ENCODE results near the gene EXOC4.
"Not testable (repeated sequence)": the region's sequence is repeated elsewhere in the genome, so short reads cannot be mapped to it uniquely, and the experiment has no call there.

Gene EXOC4

DNA sequence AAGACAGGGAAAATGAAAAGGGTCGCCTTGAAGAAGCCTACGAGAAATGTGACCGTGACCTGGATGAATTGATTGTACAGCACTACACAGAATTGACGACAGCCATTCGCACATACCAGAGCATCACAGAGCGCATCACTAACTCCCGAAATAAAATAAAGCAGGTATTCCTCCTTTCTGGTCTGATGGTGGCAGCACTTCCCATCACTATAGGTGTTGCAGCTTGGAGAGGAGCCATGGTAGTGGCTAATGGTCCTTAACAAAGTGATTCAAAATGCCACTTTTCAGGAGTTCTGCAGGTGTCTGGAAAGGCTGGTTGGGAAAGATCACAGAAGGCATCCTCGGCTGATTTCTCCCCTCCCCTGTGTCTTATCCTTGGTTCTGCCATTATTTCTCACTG is 22.1 kb downstream of the EXOC4 start:
- in situ Hi-C loops (cut with HindIII; ENCODE audit: low sequenced_read_pairs): no loop called here

DNA sequence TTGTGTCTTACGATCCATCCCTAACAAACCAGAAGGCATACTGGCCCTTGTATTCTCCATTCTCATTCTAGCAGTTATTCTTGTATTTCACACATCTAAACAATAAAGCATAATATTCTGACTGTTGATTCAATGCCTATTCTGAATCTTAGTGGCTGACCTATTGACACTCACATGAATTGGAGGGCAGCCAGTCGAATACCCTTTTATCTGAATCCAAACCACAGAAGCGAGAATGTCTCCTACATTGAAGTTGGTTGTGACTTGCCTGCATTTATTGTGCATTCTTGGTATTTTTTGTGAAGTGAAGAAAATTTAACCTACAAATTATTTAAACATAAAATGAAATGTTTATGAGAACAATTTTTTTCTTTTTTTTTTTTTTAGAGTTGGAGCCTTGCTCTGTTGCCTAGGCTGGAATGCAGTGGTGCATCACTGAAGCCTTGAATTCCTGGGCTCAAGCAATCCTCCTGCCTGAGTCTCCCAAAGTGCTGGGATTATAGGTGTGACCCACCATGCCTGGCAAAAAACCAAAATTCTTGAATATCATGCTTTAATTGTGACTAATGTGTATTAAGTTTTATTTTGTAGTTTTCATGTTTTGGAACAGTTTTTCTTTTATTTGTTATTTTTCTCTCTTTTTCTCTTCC is 22.7 kb downstream of the EXOC4 start:
- in situ Hi-C loops (cut with HindIII; ENCODE audit: low sequenced_read_pairs): no loop called here

DNA sequence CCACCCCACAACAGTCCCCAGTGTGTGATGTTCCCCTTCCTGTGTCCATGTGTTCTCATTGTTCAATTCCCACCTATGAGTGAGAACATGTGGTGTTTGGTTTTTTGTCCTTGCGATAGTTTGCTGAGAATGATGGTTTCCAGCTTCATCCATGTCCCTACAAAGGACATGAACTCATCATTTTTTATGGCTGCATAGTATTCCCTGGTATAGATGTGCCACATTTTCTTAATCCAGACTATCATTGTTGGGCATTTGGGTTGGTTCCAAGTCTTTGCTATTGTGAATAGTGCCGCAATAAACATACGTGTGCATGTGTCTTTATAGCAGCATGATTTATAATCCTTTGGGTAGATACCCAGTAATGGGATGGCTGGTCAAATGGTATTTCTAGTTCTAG is 26.1 kb downstream of the EXOC4 start:
- in situ Hi-C loops (cut with HindIII; ENCODE audit: low sequenced_read_pairs): not testable (repeated sequence)

DNA sequence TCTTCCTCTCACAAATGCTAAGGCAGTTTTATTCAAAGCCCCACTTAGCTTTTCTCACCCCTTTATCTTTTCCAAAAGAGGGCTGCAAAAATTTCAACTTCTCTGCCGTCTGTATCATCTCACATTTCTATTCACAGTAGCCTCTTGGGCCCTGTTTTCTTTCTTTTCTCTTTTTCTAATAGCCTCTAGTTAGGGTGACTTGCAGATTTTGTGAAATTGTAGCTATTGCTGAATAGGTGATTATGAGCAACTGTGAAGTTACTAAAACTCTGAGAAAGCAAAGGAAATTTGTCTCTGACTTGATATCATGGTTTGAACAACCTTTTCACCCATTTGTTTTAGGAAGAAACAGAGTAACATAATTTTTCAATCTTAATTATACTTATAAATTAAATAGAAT is 29.2 kb downstream of the EXOC4 start:
- in situ Hi-C loops (cut with HindIII; ENCODE audit: low sequenced_read_pairs): no loop called here

DNA sequence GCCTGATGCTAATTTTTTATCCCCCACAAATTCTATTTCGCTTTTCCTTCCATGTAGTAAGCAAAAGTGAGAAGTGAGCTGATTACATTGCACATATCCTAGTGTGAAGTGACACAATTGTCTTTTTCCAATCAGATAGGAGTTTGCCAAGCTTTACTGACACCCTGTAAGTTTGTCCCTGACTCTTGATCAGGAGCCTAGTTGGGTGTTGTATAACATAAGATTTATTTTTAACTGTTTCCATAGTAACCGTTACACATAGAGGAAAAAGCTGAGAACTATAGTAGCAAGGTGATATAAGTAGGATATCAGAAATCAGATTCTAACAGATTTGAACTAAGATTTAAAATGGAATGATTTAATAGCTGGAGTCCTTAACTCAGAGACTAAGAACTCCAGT is 31.2 kb downstream of the EXOC4 start:
- in situ Hi-C loops (cut with HindIII; ENCODE audit: low sequenced_read_pairs): no loop called here

DNA sequence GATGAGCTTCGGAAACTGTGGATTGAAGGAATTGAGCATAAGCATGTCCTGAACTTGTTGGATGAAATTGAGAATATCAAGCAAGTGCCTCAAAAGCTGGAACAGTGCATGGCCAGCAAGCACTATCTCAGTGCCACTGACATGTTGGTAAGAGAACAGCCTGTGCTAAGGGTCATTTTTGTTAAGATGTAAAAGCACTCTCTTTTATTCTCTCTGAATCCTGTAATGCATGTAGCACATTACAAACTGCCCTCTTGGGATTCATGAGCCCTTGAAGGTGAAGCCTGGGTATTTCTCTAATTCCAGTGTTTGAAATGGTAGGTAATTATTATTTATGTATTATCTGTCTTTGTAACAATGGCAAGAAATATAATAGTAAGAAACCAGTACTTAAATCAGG is 36.1 kb downstream of the EXOC4 start:
- in situ Hi-C loops (cut with HindIII; ENCODE audit: low sequenced_read_pairs): no loop called here

DNA sequence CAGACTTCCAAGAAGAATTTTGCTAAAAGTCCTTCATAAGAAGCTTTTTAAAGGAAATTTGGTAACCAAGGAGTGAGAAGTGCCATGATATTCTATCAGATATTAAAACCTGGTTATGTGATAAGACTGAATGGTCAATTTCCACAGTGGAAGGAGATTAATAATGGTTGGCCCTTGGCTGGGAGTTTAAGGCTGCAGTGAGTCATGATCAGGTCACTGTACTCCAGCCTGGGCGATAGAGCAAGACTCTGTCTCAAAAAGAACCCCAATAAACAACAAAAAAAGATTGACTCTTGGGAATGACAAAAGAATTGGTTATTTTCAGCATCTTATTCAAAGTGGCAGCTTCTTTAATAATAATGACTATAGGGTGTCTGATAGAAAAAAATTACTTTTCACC is 37.2 kb downstream of the EXOC4 start:
- in situ Hi-C loops (cut with HindIII; ENCODE audit: low sequenced_read_pairs): no loop called here

DNA sequence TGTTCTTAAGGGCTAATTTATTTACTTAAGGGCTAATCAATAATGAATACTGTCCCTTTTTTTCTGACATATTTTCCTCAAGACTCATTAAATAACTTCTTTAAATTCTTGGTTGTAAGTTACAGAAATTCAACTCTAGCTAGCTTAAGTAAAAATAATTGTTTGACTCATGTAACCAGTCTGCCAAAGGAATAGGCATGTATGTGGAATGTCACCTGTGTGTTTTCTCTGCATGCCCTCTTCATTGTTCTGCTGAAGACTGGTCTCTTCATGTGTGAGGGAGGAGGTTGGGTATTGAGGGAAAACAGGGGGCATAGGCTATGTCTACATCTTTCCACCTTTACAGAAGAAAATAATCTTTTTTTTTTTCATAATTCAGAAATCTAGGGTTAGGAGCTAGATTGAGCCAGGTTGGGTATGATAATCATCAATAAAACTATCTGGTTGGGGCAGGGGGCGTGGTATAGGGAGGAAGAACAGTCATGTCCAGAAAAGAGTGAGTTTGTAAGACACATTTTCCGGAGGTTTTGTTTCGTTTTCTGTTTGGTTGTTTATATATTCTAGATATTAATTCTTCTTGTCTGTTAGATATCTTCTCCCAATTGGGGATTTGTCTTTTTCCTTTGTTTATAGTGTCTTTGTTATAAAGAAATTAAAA is 37.9 kb downstream of the EXOC4 start:
- in situ Hi-C loops (cut with HindIII; ENCODE audit: low sequenced_read_pairs): no loop called here

DNA sequence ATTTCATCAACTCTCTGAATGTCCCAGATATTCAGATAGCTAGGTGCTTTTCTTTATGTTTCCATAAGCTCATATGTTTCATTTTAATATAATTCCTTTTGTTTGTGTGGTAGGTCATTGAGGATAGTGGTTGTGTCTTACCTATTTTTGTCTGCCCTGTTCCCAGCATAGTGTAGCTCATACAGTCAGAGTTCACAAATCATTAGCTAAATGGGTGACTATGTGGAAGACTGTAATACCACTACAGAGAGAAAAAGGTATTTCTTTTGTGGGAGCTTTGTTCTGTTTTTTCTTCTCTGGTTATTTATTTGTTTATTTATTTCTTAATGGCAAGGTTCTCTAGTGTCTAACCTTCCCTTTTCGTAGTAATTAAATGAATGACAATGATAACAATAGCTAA is 39.8 kb downstream of the EXOC4 start:
- in situ Hi-C loops (cut with HindIII; ENCODE audit: low sequenced_read_pairs): no loop called here

DNA sequence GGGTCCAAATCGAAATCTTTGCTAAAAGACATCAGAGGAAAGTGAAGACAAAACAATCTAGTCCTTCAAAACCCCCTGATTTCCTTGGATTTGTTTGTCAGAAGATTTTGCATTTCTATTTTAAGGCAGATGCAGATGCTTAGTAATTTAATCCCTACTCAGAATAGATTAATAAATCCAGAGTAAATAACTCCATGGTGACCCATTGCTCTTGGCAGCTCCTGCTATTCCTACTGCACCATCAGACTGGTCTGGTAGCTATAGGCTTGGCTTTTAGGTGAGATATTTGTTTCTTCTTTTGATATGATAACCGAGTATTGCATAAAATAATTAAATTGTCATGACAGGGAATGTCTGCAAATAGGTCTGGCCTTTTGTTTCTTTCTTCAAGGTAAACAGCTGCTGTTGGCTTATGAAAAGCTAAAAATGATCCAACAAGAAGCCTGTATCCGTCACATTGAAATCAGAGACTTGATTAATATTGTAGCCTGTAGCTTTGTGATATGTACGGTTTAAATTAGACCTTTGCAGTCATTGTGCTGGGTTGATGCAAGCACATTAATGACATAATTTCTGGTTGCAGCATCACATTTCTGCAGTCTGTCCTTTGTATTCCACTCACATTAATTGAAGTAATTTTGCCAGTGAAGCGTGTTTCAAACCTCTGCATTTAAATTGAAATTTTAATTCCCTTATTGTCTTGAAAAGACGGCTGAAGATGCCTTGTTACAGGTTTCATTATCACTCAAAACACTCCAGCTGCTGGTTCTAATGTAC is 40.7 kb downstream of the EXOC4 start:
- in situ Hi-C loops (cut with HindIII; ENCODE audit: low sequenced_read_pairs): no loop called here

DNA sequence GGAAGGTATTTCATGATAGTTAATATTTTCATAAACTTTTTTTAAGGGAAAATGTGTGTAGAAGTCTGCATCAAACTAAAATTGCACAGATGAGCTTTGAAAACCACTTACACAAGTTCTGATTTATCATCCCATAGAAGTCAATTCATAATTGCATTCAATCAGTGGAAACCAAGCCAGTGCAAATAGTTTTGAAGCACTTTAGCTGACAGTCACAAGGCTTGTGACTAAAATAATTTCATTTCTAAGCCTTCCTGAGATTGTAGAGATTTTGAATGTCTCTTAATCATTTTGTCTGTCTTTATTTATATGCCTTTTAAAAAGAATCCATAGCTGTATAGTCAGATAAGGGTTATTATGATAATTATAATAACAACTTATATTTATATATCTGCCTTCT is 41.4 kb downstream of the EXOC4 start:
- in situ Hi-C loops (cut with HindIII; ENCODE audit: low sequenced_read_pairs): no loop called here

DNA sequence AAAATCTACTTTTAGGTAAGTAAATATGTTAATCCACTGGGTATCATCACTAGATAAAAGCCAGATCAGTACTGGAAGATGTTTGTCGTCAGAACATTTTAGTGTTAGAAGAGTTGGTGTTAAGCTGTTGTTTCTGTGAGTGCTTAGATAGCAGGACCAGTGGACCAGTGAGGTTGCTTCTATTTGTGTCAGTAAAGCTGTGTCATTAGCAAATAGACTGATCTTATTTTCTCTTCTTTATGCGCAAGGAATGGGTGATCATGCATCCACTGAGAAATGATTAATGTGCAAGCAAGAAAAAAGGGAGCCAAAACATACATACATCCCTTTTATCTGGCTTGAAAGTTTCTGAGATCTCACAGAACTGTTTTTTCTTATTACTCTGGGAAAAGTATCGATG is 42.6 kb downstream of the EXOC4 start:
- in situ Hi-C loops (cut with HindIII; ENCODE audit: low sequenced_read_pairs): no loop called here

DNA sequence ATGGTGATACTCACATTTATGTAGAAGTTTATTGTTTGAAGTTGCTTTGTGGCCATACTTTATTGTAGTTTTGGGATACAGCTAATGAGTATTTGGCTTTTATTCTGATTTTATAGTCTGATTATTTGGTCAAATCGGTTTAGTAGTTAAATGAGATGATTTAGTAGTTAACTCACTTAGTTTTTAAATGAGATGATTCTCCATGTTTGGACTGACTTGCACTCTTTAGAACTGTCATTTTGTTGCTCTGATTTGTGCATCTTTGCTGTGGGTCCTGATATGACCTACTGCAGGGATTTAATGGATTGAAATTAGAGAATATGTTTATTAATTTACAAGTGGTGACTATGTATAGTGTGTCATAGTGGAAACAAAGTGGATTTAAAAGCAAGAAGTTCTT is 44.2 kb downstream of the EXOC4 start:
- in situ Hi-C loops (cut with HindIII; ENCODE audit: low sequenced_read_pairs): no loop called here

DNA sequence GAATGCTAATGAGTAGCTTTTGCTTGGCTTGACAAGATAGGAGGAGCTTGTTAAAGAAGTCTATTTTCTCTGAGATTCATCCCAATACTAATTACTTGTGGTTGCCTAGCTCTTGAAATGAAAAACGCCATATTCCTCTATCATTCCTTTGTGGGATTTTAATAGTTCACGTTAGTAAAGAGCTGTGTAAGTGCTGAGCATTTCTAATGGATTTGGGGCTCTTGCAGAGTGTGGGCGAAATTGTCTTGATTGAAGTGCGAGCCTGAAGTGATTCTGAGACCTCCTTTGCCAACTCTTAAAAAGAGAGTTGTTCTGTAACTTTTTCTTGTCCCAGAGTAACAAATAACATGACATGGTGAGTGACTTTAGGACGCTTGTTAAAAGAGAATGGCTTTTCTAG is 45.2 kb downstream of the EXOC4 start:
- in situ Hi-C loops (cut with HindIII; ENCODE audit: low sequenced_read_pairs): no loop called here

DNA sequence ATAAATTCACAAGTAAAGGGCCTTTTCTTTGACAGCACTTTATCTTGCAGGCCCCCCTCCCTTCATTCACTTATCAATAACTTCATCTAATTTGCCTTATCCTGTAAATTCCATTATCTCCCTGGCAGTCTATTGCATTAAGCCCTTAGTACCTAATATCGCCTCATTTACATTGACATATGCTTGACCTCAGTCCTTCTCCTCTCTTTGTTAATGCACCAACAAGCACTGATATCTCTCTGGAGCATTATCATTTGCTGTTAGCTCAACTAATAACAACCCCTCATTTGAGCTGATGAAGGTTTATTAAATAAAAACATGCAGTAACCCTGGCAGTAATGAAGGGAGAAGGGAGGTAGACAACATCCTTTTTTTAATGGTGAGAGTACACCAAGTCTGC is 46.8 kb downstream of the EXOC4 start:
- in situ Hi-C loops (cut with HindIII; ENCODE audit: low sequenced_read_pairs): no loop called here

DNA sequence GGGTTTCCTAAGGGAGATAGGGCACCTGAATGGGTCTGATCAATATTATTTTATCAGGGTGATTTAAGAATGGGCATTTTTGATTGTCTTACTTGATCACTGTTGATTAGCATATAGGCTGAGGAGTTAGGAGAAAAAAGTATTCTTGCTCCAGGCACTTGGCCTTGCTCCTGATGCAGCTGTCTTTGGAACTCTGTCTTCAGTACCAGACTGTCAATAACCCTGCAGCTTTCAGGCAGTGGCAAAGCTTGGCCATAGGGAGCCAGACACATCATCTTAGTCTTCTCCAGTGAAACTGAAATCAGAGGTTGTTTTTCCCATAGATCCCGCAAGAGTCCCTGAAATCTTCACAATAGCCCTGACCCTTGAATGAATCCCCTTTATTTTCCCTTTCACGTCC is 47.2 kb downstream of the EXOC4 start:
- in situ Hi-C loops (cut with HindIII; ENCODE audit: low sequenced_read_pairs): no loop called here

DNA sequence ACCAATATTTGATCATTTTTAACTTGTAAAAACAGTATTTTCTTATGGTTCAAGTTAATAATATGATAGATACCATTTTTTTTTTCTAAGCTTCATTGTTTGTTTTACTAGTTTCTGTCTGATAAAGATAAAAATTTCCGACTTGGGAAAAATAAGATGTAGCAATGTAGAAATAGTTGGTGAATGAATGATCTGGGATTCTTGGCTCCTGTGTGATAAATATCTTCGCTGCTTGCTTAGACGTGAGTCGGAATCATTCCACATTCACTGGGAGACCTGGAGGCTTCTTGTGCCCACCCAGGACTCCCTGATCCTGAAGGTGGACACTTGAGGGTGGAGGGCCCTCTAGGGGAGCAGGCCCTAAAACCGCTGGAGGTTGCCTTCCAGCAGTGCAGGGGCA is 47.9 kb downstream of the EXOC4 start:
- in situ Hi-C loops (cut with HindIII; ENCODE audit: low sequenced_read_pairs): no loop called here

DNA sequence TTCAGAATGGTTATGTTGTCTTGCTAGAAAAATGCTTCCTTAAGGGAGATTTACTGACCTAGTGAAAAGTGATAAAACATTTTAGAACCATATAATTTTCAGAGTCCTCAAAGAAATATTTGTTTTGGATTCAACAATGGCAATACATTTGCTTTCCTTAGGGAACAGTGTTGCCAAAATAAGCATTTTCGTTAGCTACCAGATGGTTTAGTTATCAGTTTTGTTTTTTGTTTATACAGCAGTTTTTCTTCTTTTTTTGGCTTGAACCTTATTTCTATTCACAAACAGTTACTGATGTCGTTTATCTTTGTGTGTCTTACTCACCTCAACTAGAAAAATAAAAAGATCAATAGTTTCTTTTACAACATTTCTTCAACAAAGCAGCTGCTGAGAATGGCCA is 48.6 kb downstream of the EXOC4 start:
- in situ Hi-C loops (cut with HindIII; ENCODE audit: low sequenced_read_pairs): no loop called here

DNA sequence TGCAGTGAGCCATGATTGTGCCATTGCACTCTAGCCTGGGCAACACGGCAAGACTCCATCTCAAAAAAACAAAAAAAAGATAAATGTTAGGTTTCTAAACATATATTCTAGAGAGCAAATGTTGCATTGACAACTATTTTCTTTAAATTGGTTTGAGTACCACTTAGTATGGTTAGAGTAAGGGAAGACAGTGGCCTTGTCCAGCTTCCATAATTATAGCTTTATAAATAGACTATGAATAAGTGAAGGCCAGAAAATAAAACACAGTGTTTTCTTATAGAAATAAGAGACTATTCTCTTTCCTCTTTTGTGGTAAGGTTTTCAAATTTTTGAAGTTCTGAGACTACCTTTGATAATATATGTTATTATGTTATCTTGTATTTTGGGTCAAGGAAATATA is 50.5 kb downstream of the EXOC4 start:
- in situ Hi-C loops (cut with HindIII; ENCODE audit: low sequenced_read_pairs): no loop called here

DNA sequence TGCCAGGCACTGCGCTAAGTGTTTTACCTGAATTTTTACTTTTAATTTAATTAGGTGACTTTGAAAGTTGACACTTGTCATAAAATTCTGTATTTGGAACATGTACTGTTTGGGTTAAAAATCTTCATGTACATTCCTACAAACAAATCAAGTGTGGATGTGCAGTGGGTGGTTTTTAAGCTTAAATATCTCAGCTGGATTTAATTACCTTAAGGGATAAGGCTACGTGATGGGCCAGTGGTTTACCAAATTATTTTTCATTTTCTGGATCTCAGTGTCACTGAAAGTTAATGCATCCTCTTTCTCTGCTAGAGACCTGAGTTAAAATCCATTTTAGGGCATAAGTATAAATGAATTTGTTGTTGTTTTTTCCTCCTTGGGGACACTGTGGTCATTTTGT is 51.1 kb downstream of the EXOC4 start:
- in situ Hi-C loops (cut with HindIII; ENCODE audit: low sequenced_read_pairs): no loop called here

DNA sequence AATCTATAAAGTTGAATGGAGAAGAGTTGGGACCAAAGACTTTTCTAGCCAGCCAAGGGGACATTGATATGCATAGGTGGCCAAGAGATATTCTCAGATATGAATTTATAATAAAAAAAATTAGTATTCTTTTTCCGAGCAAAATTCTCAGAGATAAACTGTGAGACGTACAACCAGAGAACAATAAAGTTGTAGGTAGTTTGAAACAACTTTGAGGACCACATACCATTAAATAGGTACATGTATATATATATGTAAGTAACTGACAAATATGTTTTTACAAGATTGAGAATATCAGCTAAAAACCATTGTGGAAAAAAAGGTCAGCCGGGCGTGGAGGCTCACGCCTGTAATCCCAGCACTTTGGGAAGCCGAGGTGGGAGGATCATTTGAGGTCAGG is 56.5 kb downstream of the EXOC4 start:
- in situ Hi-C loops (cut with HindIII; ENCODE audit: low sequenced_read_pairs): no loop called here

DNA sequence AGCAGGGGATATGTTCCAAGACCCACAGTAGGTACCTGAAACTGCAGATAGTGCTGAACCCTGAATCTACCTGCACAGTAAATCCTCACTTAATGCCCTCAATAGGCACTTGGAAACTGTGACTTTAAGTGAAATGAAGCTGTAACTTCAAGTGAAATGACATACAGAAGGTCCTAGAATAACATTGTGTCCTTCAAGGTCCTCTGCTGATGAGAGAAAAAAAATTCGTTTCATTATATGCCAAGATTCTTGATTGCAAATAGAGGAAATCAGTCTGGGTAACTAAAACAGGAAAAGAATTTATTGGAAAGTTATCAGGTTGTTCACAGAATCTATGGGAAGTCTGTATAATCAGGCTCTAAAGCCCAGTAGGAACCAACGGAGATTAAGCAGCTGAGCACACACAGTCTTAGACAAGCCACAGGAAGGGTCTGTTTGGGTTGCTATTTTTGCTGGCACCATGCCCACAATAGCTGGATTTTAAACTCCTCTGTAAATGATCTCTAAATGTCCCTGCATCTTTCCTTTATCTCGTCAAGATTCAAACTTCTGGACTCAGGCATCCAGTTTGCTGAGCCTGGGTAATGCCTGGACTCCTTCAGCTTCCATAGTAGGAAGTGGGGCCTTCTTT is 57.5 kb downstream of the EXOC4 start:
- in situ Hi-C loops (cut with HindIII; ENCODE audit: low sequenced_read_pairs): no loop called here

All from endothelial cell of hepatic sinusoid (primary cell).